ENCODE results near the gene STK10. TPM values are rescaled to one million over a fixed set of nuclear protein-coding genes. Genes with fewer than 3 reads are reported as not detected.

Gene STK10
- total RNA-seq, 1 experiment from 2014 or later: 22.9 TPM

GRCh38 chr5:172098883-172099282 is 89.1 kb downstream of the STK10 start:
- H3K9me3 ChIP-seq (ENCODE audit: control insufficient read depth in 1 of 2, insufficient read depth in 1 of 2, low read depth in 1 of 2, low read length in 2 of 2): no peaks in the 10 kb centered on the region
- RAD21 ChIA-PET (ENCODE audit: low non-redundant PET in 1 of 2, low total read pairs in 2 of 2, uncharacterized antibody in 2 of 2, unreplicated experiment in 2 of 2): no interaction called here
- BruUV-seq (replicated peaks): no TSS peak
- H3K4me2 ChIP-seq (ENCODE audit: low read length): no peak overlapping the region
- no peaks in the 10 kb centered on the region for H4K20me1 ChIP-seq (ENCODE audit: insufficient read depth)
- ATAC-seq (no peak), DNase-seq (ENCODE audit: low read depth, low spot score) (no peak)
- no peaks in the 10 kb centered on the region; a peak in 1 of 4 replicates for H3K36me3 ChIP-seq (ENCODE audit: control insufficient read depth in 1 of 2, insufficient read depth in 2 of 2, low read length in 2 of 2)
- no peaks in the 10 kb centered on the region for H3K79me2 ChIP-seq (ENCODE audit: insufficient read depth, low read length)
- POLR2A ChIA-PET: no interaction called here
- CTCF ChIA-PET: no interaction called here
- no peak overlapping the region for H3K27ac ChIP-seq (ENCODE audit: low read depth, low read length)
- intact Hi-C loops (cut with micrococcal nuclease): no loop called here
- TF ChIP-seq ELF1 (IDR thresholded peaks at IDR 0.05; ENCODE audit: borderline replicate concordance, low read depth): no peak
- no peak for TF ChIP-seq POLR2AphosphoS5 (IDR thresholded peaks at IDR 0.05; ENCODE audit: low read depth, low read length)
- TF ChIP-seq FOSL1 (IDR thresholded peaks at IDR 0.05; ENCODE audit: low read depth): no peak
- no peak for TF ChIP-seq EGR1 (IDR thresholded peaks at IDR 0.05; ENCODE audit: low read depth)
- TF ChIP-seq CBX3 (IDR thresholded peaks at IDR 0.05; ENCODE audit: low read depth): no peak
- TF ChIP-seq SRF (IDR thresholded peaks at IDR 0.05; ENCODE audit: low read depth): no peak
- no peak for TF ChIP-seq MAX (IDR thresholded peaks at IDR 0.05)
- H3K4me3 ChIP-seq (replicated peaks in 1 of 2; ENCODE audit: low read depth in 1 of 2, low read length in 2 of 2): no peak overlapping the region
- H3K4me1 ChIP-seq (ENCODE audit: control insufficient read depth in 1 of 2, insufficient read depth in 2 of 2, low read length in 2 of 2): peaks cover 6 to 19% of the 10 kb centered on the region in 2 experiments; a peak in 3 of 4 replicates
- no peak overlapping the region for H3K9ac ChIP-seq (ENCODE audit: low read length)
- no peaks in the 10 kb centered on the region for H3K9me2 ChIP-seq (ENCODE audit: insufficient read depth)
- H2AFZ ChIP-seq (ENCODE audit: low read depth, low read length, poor library complexity, severe bottlenecking): no peak overlapping the region
- no peaks in the 10 kb centered on the region for H3K27me3 ChIP-seq (ENCODE audit: insufficient read depth, low read length)

- H3K79me2 ChIP-seq (ENCODE audit: insufficient read depth, low read length): no peaks in the 10 kb centered on the region
- no peak for DNase-seq (ENCODE audit: low read depth, low spot score)
- ATAC-seq: no peak
- CTCF ChIA-PET: no interaction called here
- BruUV-seq (replicated peaks): no TSS peak
- no peak overlapping the region for H3K9ac ChIP-seq (ENCODE audit: low read length)
- H3K4me2 ChIP-seq (ENCODE audit: low read length): no peak overlapping the region
- H3K27me3 ChIP-seq (ENCODE audit: insufficient read depth, low read length): no peaks in the 10 kb centered on the region
- no peak overlapping the region for H2AFZ ChIP-seq (ENCODE audit: low read depth, low read length, poor library complexity, severe bottlenecking)
- POLR2A ChIA-PET: no interaction called here
- H3K9me3 ChIP-seq (ENCODE audit: control insufficient read depth in 1 of 2, insufficient read depth in 1 of 2, low read depth in 1 of 2, low read length in 2 of 2): no peaks in the 10 kb centered on the region
- H4K20me1 ChIP-seq (ENCODE audit: insufficient read depth): no peaks in the 10 kb centered on the region
- H3K4me3 ChIP-seq (replicated peaks in 1 of 2; ENCODE audit: low read depth in 1 of 2, low read length in 2 of 2): no peak overlapping the region
- RAD21 ChIA-PET (ENCODE audit: low non-redundant PET in 1 of 2, low total read pairs in 2 of 2, uncharacterized antibody in 2 of 2, unreplicated experiment in 2 of 2): no interaction called here
- H3K4me1 ChIP-seq (ENCODE audit: control insufficient read depth in 1 of 2, insufficient read depth in 2 of 2, low read length in 2 of 2): peaks cover 2 to 11% of the 10 kb centered on the region in 2 experiments; a peak in 3 of 4 replicates
- H3K27ac ChIP-seq (ENCODE audit: low read depth, low read length): no peak overlapping the region
- no peaks in the 10 kb centered on the region; a peak in 1 of 4 replicates for H3K36me3 ChIP-seq (ENCODE audit: control insufficient read depth in 1 of 2, insufficient read depth in 2 of 2, low read length in 2 of 2)
- intact Hi-C loops (cut with micrococcal nuclease): no loop called here
- no peaks in the 10 kb centered on the region for H3K9me2 ChIP-seq (ENCODE audit: insufficient read depth)
- TF ChIP-seq YY1 (IDR thresholded peaks at IDR 0.05; ENCODE audit: extremely low read depth, insufficient replicate concordance, low read depth, low read length) (no peak), CEBPB (IDR thresholded peaks at IDR 0.05; ENCODE audit: low read depth) (no peak), REST (IDR thresholded peaks at IDR 0.05; ENCODE audit: low read depth) (no peak), SP1 (IDR thresholded peaks at IDR 0.05; ENCODE audit: low read depth) (no peak), POLR2A (IDR thresholded peaks at IDR 0.05; ENCODE audit: borderline replicate concordance, extremely low read depth, insufficient read depth, insufficient read length) (no peak), TCF7L2 (IDR thresholded peaks at IDR 0.05; ENCODE audit: borderline replicate concordance, extremely low read depth, insufficient read depth, insufficient read length) (no peak), ATF3 (IDR thresholded peaks at IDR 0.05) (no peak), ELF1 (IDR thresholded peaks at IDR 0.05; ENCODE audit: borderline replicate concordance, low read depth) (no peak), RAD21 (IDR thresholded peaks at IDR 0.05; ENCODE audit: low read depth) (no peak), ZNF274 (IDR thresholded peaks at IDR 0.05; ENCODE audit: low read depth, low read length) (no peak)
- TF ChIP-seq, protein P1, sequence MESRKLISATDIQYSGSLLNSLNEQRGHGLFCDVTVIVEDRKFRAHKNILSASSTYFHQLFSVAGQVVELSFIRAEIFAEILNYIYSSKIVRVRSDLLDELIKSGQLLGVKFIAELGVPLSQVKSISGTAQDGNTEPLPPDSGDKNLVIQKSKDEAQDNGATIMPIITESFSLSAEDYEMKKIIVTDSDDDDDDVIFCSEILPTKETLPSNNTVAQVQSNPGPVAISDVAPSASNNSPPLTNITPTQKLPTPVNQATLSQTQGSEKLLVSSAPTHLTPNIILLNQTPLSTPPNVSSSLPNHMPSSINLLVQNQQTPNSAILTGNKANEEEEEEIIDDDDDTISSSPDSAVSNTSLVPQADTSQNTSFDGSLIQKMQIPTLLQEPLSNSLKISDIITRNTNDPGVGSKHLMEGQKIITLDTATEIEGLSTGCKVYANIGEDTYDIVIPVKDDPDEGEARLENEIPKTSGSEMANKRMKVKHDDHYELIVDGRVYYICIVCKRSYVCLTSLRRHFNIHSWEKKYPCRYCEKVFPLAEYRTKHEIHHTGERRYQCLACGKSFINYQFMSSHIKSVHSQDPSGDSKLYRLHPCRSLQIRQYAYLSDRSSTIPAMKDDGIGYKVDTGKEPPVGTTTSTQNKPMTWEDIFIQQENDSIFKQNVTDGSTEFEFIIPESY (IDR thresholded peaks at IDR 0.05; ENCODE audit: extremely low read depth, insufficient replicate concordance, low read length): no peak
Observed at GRCh38 chr5:172098046-172098445, 90.0 kb downstream of the STK10 start.
